HEK293 (cell line): ENCODE results near the gene CACNA2D4.

Experiments used
- CTCF ChIP-seq: fragments of 450-650 bp; formaldehyde crosslinking; IDR thresholded peaks from 2 replicates; pipeline ENCODE4 v1.5.1; 2016; ENCODE audit warnings: missing biosample characterization, missing genetic modification characterization
- PATZ1 ChIP-seq: fragments of 450-650 bp; formaldehyde crosslinking; IDR thresholded peaks from 2 replicates; pipeline ENCODE4 v1.5.1; 2016; ENCODE audit warnings: missing biosample characterization, missing genetic modification characterization
- SP7 ChIP-seq: fragments of 450-650 bp; formaldehyde crosslinking; IDR thresholded peaks from 2 replicates; pipeline ENCODE4 v1.5.1; 2016; ENCODE audit warnings: missing biosample characterization, missing genetic modification characterization
- ZBTB17 ChIP-seq: fragments of 450-650 bp; formaldehyde crosslinking; IDR thresholded peaks from 2 replicates; pipeline ENCODE4 v1.5.1; 2016; ENCODE audit warnings: missing biosample characterization, missing genetic modification characterization
- ZNF510 ChIP-seq: fragments of 450-650 bp; formaldehyde crosslinking; IDR thresholded peaks from 2 replicates; pipeline ENCODE4 v1.5.1; 2018; ENCODE audit warnings: mild to moderate bottlenecking, missing genetic modification characterization, missing biosample characterization; ENCODE audit not compliant: insufficient replicate concordance
- ZNF776 ChIP-seq: fragments of 450-650 bp; formaldehyde crosslinking; IDR thresholded peaks from 2 replicates; pipeline ENCODE4 v1.5.0; 2017; ENCODE audit warnings: missing biosample characterization, missing genetic modification characterization, borderline replicate concordance

- TF ChIP-seq ZBTB17 (tag by site-specific recombination) (no peak), SP7 (tag by site-specific recombination) (no peak), CTCF (tag by site-specific recombination) (no peak), PATZ1 (tag by site-specific recombination) (no peak), ZNF776 (tag by site-specific recombination) (no peak), ZNF510 (tag by site-specific recombination) (no peak)
Measured at GRCh38 chr12:1922985-1923384, 4.5 kb upstream of the CACNA2D4 start.
